GM18502 (cell line): ENCODE data around the gene RUNX2.

ENCODE experiments used
- ATAC-seq: cut with Tn5 transposase; IDR thresholded peaks from one replicate; pipeline ENCODE4 v1.9.1; 2021; ENCODE audit warnings: mild to moderate bottlenecking; ENCODE audit not compliant: unreplicated experiment, poor library complexity

Gene RUNX2

GRCh38 chr6:45398075-45398813 lies 70.1 kb downstream of the RUNX2 start:
- no peak for ATAC-seq

GRCh38 chr6:45400021-45400420 lies 71.9 kb downstream of the RUNX2 start:
- no peak for ATAC-seq

GRCh38 chr6:45411959-45412358 lies 83.8 kb downstream of the RUNX2 start:
- no peak for ATAC-seq

GRCh38 chr6:45415315-45415714 lies 87.2 kb downstream of the RUNX2 start:
- ATAC-seq: no peak

- ATAC-seq: no peak
Measured at GRCh38 chr6:45415788-45416518, 87.8 kb downstream of the RUNX2 start.

- ATAC-seq: no peak
Measured at GRCh38 chr6:45416700-45417099, 88.6 kb downstream of the RUNX2 start.

- ATAC-seq: no peak
Measured at GRCh38 chr6:45417436-45417835, 89.3 kb downstream of the RUNX2 start.

- ATAC-seq: no peak
Measured at GRCh38 chr6:45419571-45420082, 91.5 kb downstream of the RUNX2 start.

GRCh38 chr6:45420083-45420908 lies 92.2 kb downstream of the RUNX2 start:
- ATAC-seq: no peak

GRCh38 chr6:45420909-45421708 lies 93.0 kb downstream of the RUNX2 start:
- no peak for ATAC-seq

GRCh38 chr6:45421709-45422502 lies 93.8 kb downstream of the RUNX2 start:
- no peak for ATAC-seq

GRCh38 chr6:45422503-45423110 lies 94.5 kb downstream of the RUNX2 start:
- no peak for ATAC-seq

- ATAC-seq: no peak
Measured at GRCh38 chr6:45423111-45423823, 95.1 kb downstream of the RUNX2 start.

GRCh38 chr6:45423824-45424450 lies 95.8 kb downstream of the RUNX2 start:
- ATAC-seq: no peak

- no peak for ATAC-seq
Measured at GRCh38 chr6:45424451-45424861, 96.3 kb downstream of the RUNX2 start.

GRCh38 chr6:45426251-45426650 lies 98.1 kb downstream of the RUNX2 start:
- ATAC-seq: no peak

- ATAC-seq: no peak
Measured at GRCh38 chr6:45427726-45428125, 99.6 kb downstream of the RUNX2 start.

- ATAC-seq: no peak
Measured at GRCh38 chr6:45428727-45429126, 100.6 kb downstream of the RUNX2 start.
